ENCODE measurements around the gene PRKCD. TPM values are rescaled to one million over a fixed set of nuclear protein-coding genes. Genes with fewer than 3 reads are reported as not detected.

The PRKCD gene
- total RNA-seq, 1 donor from 2014 or later, result 31.7 TPM

DNA sequence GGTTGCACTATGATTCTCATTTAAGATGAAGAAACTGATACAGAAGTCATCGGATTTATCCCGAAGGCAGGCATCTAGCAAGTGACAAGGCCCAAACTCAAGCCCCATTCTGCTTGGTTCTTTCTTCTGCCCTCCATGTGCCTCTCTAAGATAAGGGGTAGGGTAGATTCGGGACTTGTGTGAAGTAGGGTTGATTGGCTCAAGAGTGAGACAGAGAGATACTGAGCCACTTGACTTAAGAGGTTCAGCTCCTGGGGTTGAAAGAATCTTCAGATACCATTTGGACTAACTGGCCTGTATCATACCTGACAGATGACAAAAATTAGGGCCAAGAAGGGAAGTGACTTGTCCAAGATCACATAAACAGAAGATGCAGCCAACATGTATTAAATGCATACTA, 31.7 kb upstream of the PRKCD start:
- no peak for DNase-seq (ENCODE audit: low spot score)
- Mint-ChIP-seq H3K27me3 (ENCODE audit: low read depth) (no peaks in the 10 kb centered on the region), H3K9me3 (no peaks in the 10 kb centered on the region), H3K36me3 (ENCODE audit: low read depth) (peaks cover 11% of the 10 kb centered on the region), H3K27ac (peak overlapping the region; percentile 95), H3K4me1 (ENCODE audit: low read depth) (peaks cover 17% of the 10 kb centered on the region), H3K4me3 (ENCODE audit: low read depth) (peak overlapping the region; percentile 87)
- intact Hi-C loops (cut with micrococcal nuclease), result no loop called here

DNA sequence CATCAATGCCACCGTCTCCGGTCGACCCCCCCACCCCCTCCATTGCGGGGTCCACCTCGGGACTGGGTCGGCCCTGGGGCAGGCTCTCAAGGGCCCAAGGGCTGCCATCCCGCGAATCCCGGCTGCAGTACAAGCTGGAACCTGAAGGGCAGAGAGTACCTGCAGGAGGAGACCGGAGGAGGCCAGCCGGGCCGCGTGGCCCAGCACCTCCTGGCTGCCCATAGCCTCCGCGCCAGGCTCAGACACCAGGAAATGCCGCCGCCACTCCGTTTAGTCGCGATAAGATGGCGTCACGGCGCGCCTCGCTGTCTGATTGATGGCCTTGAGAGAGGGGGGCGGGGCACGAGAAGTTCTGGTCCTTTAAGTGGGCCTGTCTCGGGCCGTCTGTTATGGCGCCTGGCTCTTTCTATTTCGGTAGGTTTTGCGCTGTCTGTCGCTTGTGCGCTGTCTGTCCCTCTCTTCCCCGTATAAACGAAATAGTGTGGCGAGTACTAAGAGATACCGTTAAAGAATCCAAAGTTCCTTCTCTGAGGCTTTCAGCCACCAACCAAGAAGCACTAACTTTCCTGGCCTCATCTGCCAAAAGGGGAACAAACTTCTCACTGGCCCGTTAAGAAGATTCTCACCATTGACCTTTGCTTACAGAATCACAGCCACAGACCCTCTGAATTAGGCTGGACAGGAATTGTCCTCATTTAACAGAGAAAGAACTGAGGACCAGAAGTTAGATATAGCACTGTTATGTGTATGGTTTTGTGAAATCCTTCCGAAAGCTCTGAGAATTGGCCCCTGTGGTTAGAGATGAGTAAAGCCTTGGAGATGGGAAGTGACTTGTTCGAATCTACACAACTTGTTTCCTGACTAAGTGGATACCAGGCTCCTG, 30.6 kb upstream of the PRKCD start, which contains the start of gene RFT1:
Gene RFT1, minus strand, starts transcription at position 257 of the 883 bp plus-strand sequence. Its CDS starts 35 bp downstream, at position 222.
- H3K9me3 Mint-ChIP-seq, result no peaks in the 10 kb centered on the region
- H3K4me3 Mint-ChIP-seq (ENCODE audit: low read depth), result peak within 1 kb of the TSS; percentile 87
- H3K4me1 Mint-ChIP-seq (ENCODE audit: low read depth), result peaks cover 17% of the 10 kb centered on the region
- H3K27ac Mint-ChIP-seq, result peak within 1 kb of the TSS; percentile 95
- H3K27me3 Mint-ChIP-seq (ENCODE audit: low read depth), result no peaks in the 10 kb centered on the region
- peaks cover 2% of the 10 kb centered on the region for H3K36me3 Mint-ChIP-seq (ENCODE audit: low read depth)
- DNase-seq (ENCODE audit: low spot score), result peak; percentile 96
- intact Hi-C loops (cut with micrococcal nuclease), result loop anchor here (1.0 kb wide), 2 partner anchors 20 to 32 kb away; no protein-coding TSS in a partner anchor

DNA sequence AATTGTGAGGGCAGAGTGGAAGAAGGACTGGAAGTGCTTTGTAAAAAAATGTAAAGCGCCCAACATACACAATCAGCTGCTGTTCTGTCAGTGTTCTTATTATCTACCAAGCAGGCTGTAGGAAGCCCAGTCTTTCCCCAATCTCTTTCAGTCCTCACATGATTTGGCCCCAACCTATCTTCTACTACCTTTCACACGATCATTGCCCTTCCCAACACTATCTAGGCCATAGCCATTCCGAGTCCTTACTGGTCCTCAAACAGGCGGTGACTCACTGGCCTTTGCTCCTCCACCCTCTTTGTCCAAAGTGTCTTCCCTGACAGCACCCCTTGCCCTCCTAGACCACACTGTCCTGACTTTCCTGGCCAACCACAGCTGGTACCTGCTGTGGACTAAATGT, 29.9 kb upstream of the PRKCD start:
- DNase-seq (ENCODE audit: low spot score), result no peak
- no peaks in the 10 kb centered on the region for H3K36me3 Mint-ChIP-seq (ENCODE audit: low read depth)
- H3K4me3 Mint-ChIP-seq (ENCODE audit: low read depth), result peak overlapping the region; percentile 87
- H3K27me3 Mint-ChIP-seq (ENCODE audit: low read depth), result no peaks in the 10 kb centered on the region
- peaks cover 17% of the 10 kb centered on the region for H3K4me1 Mint-ChIP-seq (ENCODE audit: low read depth)
- H3K9me3 Mint-ChIP-seq, result no peaks in the 10 kb centered on the region
- intact Hi-C loops (cut with micrococcal nuclease), result no loop called here
- H3K27ac Mint-ChIP-seq, result peak overlapping the region; percentile 95

DNA sequence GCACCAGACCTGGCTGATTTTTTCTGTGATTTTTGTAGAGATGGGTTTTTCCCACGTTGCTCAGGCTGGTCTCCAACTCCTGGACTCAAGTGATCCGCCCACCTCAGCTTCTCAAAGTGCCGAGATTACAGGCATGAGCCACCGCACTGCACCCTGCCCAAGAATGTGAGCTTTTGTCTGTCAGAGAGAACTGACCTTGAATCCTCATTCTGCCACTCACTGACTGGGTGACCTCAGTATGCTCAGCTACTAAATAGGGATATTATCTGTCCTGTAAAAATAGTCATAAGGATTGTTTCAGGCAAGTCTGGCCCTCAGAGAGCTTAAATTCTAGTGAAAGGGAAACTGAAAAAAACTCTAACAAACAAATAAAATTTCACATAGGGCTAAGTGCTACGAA, 28.7 kb upstream of the PRKCD start:
- H3K27me3 Mint-ChIP-seq (ENCODE audit: low read depth), result no peaks in the 10 kb centered on the region
- intact Hi-C loops (cut with micrococcal nuclease), result no loop called here
- no peaks in the 10 kb centered on the region for H3K9me3 Mint-ChIP-seq
- DNase-seq (ENCODE audit: low spot score), result no peak
- peaks cover 17% of the 10 kb centered on the region for H3K4me1 Mint-ChIP-seq (ENCODE audit: low read depth)
- H3K27ac Mint-ChIP-seq, result no peak overlapping the region
- H3K4me3 Mint-ChIP-seq (ENCODE audit: low read depth), result no peak overlapping the region
- no peaks in the 10 kb centered on the region for H3K36me3 Mint-ChIP-seq (ENCODE audit: low read depth)

GRCh38 chr3:53134631-53135232, 26.3 kb upstream of the PRKCD start:
- intact Hi-C loops (cut with micrococcal nuclease), result loop anchor here (1.0 kb wide), 1 partner anchor 62 kb away; no protein-coding TSS in a partner anchor
- Mint-ChIP-seq H3K4me1 (ENCODE audit: low read depth) (peaks cover 11% of the 10 kb centered on the region), H3K9me3 (no peaks in the 10 kb centered on the region), H3K27me3 (ENCODE audit: low read depth) (no peaks in the 10 kb centered on the region), H3K36me3 (ENCODE audit: low read depth) (no peaks in the 10 kb centered on the region), H3K4me3 (ENCODE audit: low read depth) (no peak overlapping the region), H3K27ac (no peak overlapping the region)
- DNase-seq (ENCODE audit: low spot score), result peak; percentile 54

GRCh38 chr3:53137221-53137620, 23.8 kb upstream of the PRKCD start:
- Mint-ChIP-seq H3K4me3 (ENCODE audit: low read depth) (no peak overlapping the region), H3K27me3 (ENCODE audit: low read depth) (no peaks in the 10 kb centered on the region), H3K36me3 (ENCODE audit: low read depth) (no peaks in the 10 kb centered on the region), H3K4me1 (ENCODE audit: low read depth) (no peaks in the 10 kb centered on the region), H3K27ac (no peak overlapping the region), H3K9me3 (no peaks in the 10 kb centered on the region)
- no peak for DNase-seq (ENCODE audit: low spot score)
- intact Hi-C loops (cut with micrococcal nuclease), result no loop called here

DNA sequence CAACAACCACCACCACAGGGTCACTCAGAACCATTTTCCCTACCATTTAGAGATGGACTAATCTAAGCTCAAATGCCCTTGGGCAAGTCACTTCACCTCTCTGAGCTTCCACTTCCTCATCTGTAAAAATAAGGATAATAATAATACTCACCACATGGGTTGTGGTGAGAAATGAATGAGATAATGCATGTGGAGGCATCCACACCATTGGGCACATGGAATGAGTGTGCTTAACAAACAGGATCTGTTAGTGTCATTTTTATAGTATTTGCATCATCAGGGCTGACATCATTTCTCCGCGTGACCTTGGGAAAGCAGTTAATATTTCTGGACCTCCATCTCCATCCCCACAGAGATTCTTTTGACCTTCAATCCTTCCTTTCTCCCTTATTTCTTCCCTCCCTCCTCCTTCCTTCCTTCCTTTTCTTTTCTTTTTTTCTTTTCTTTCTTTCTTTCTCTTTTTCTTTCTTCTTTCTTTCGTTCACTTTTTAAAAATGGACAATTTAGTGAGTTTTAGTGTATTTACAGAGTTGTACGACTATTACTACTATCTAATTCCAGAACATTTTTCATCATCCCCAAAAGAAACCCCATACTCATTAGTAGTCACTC, 23.1 kb upstream of the PRKCD start:
- intact Hi-C loops (cut with micrococcal nuclease), result no loop called here
- H3K4me3 Mint-ChIP-seq (ENCODE audit: low read depth), result no peak overlapping the region
- no peaks in the 10 kb centered on the region for H3K4me1 Mint-ChIP-seq (ENCODE audit: low read depth)
- no peaks in the 10 kb centered on the region for H3K27me3 Mint-ChIP-seq (ENCODE audit: low read depth)
- no peaks in the 10 kb centered on the region for H3K9me3 Mint-ChIP-seq
- no peak overlapping the region for H3K27ac Mint-ChIP-seq
- DNase-seq (ENCODE audit: low spot score), result no peak
- H3K36me3 Mint-ChIP-seq (ENCODE audit: low read depth), result no peaks in the 10 kb centered on the region

DNA sequence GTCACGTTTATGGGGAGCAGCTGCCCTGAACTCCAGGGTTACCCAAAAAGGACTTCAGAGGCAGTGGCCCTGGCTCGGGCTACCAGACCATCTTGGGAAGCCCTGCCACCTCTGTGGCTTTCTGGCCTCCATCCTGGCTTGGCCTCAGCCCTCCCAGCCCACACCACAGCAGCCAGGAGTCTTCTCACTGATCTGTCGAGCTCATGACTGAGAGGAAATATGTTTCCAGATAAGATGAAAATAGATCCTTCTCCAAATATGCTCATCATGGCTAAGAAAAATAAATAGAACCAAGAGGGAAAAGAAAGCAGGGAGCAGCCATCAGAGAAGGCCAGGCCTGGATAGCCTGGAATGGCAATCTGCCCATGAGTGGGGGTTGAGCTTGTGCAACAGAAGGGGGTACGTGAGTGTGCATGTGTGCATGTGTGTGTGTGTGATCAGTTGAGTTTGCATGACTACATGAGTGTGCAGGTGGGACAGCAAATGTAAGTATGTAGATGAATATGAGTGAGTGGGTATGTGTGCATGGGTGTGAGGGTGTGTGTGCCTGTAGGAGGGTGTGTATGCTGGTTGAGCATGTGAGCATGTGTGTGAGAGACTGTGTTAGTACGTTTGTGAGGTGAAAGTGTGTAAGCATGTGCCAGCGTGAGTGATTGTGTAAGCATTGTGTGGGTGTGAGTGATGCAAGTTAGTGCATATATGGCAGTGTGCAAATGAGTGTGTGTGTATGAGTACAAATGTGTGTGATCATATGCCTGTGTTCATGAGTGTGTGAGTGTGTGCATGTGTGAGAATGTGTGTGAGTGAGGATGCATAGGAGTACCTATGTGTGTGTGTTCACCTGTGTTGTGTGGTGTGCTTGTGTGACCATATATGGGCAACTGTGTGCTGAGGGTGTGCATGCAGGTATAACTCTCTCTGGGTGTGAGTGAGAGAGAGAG, 20.8 kb upstream of the PRKCD start:
- no peaks in the 10 kb centered on the region for H3K27me3 Mint-ChIP-seq (ENCODE audit: low read depth)
- H3K4me3 Mint-ChIP-seq (ENCODE audit: low read depth), result no peak overlapping the region
- H3K36me3 Mint-ChIP-seq (ENCODE audit: low read depth), result no peaks in the 10 kb centered on the region
- intact Hi-C loops (cut with micrococcal nuclease), result no loop called here
- no peaks in the 10 kb centered on the region for H3K9me3 Mint-ChIP-seq
- no peaks in the 10 kb centered on the region for H3K4me1 Mint-ChIP-seq (ENCODE audit: low read depth)
- no peak overlapping the region for H3K27ac Mint-ChIP-seq
- no peak for DNase-seq (ENCODE audit: low spot score)

- no peak for DNase-seq (ENCODE audit: low spot score)
- intact Hi-C loops (cut with micrococcal nuclease), result no loop called here
- Mint-ChIP-seq H3K36me3 (ENCODE audit: low read depth) (no peaks in the 10 kb centered on the region), H3K9me3 (no peaks in the 10 kb centered on the region), H3K27ac (no peak overlapping the region), H3K4me1 (ENCODE audit: low read depth) (no peaks in the 10 kb centered on the region), H3K27me3 (ENCODE audit: low read depth) (no peaks in the 10 kb centered on the region), H3K4me3 (ENCODE audit: low read depth) (no peak overlapping the region)
Observed at GRCh38 chr3:53140847-53141845, 19.9 kb upstream of the PRKCD start.

- Mint-ChIP-seq H3K4me3 (ENCODE audit: low read depth) (no peak overlapping the region), H3K27ac (no peak overlapping the region), H3K4me1 (ENCODE audit: low read depth) (no peaks in the 10 kb centered on the region)
Observed at GRCh38 chr3:53142986-53143385, 18.0 kb upstream of the PRKCD start.

GRCh38 chr3:53144446-53144845, 16.6 kb upstream of the PRKCD start:
- DNase-seq (ENCODE audit: low spot score), result no peak
- H3K27ac Mint-ChIP-seq, result no peak overlapping the region
- H3K9me3 Mint-ChIP-seq, result no peaks in the 10 kb centered on the region
- no peaks in the 10 kb centered on the region for H3K36me3 Mint-ChIP-seq (ENCODE audit: low read depth)
- H3K4me3 Mint-ChIP-seq (ENCODE audit: low read depth), result no peak overlapping the region
- intact Hi-C loops (cut with micrococcal nuclease), result no loop called here
- H3K27me3 Mint-ChIP-seq (ENCODE audit: low read depth), result no peaks in the 10 kb centered on the region
- H3K4me1 Mint-ChIP-seq (ENCODE audit: low read depth), result no peaks in the 10 kb centered on the region

More at GRCh38 chr3:53142986-53143385, 18.0 kb upstream of the PRKCD start:
- no peak for DNase-seq (ENCODE audit: low spot score)
- H3K27me3 Mint-ChIP-seq (ENCODE audit: low read depth), result no peaks in the 10 kb centered on the region
- H3K36me3 Mint-ChIP-seq (ENCODE audit: low read depth), result no peaks in the 10 kb centered on the region
- intact Hi-C loops (cut with micrococcal nuclease), result no loop called here
- H3K9me3 Mint-ChIP-seq, result no peaks in the 10 kb centered on the region
